Hepatocyte (in vitro differentiated cells): Measurements from ENCODE around the gene DEDD2. TPM values are rescaled to one million over a fixed set of nuclear protein-coding genes. Genes with fewer than 3 reads are reported as not detected.

Experiments used
- DNase-seq: peaks from one replicate; pipeline ENCODE4 v3.0.0-alpha.2; 2016; ENCODE audit warnings: low spot score
- H2AFZ ChIP-seq: fragments of 200-600 bp; sonication (generic); 2 replicates; pipeline ENCODE4 v1.6.0; 2016; ENCODE audit warnings: antibody characterized with exemption, mild to moderate bottlenecking
- H3K27ac ChIP-seq: fragments of 200-600 bp; sonication (generic); 2 replicates; pipeline ENCODE4 v1.5.1; 2016; ENCODE audit warnings: mild to moderate bottlenecking
- H3K27me3 ChIP-seq: fragments of 200-600 bp; sonication (generic); 2 replicates; pipeline ENCODE4 v1.6.1; 2016
- H3K36me3 ChIP-seq: fragments of 200-600 bp; sonication (generic); replicated peaks from 2 replicates; pipeline ENCODE4 v1.5.1; 2016; ENCODE audit warnings: low read depth; ENCODE audit not compliant: insufficient read depth
- H3K4me1 ChIP-seq: fragments of 200-600 bp; sonication (generic); 2 replicates; pipeline ENCODE4 v1.5.1; 2016; ENCODE audit warnings: mild to moderate bottlenecking, moderate library complexity; ENCODE audit not compliant: insufficient read depth
- H3K4me2 ChIP-seq: fragments of 200-600 bp; sonication (generic); 2 replicates; pipeline ENCODE4 v1.6.0; 2016
- H3K4me3 ChIP-seq: fragments of 200-600 bp; sonication (generic); 2 replicates; pipeline ENCODE4 v1.5.1; 2016; ENCODE audit warnings: mild to moderate bottlenecking
- H3K79me2 ChIP-seq: fragments of 200-600 bp; sonication (generic); 2 replicates; pipeline ENCODE4 v1.6.0; 2017; ENCODE audit warnings: mild to moderate bottlenecking
- H3K9me2 ChIP-seq: fragments of 200-600 bp; sonication (generic); replicated peaks from 2 replicates; pipeline ENCODE4 v1.6.0; 2017; ENCODE audit warnings: mild to moderate bottlenecking; ENCODE audit not compliant: insufficient read depth
- H3K9me3 ChIP-seq: fragments of 200-600 bp; sonication (generic); 2 replicates; pipeline ENCODE4 v1.5.1; 2016; ENCODE audit warnings: low read depth, mild to moderate bottlenecking
- H4K20me1 ChIP-seq: fragments of 200-600 bp; sonication (generic); 2 replicates; pipeline ENCODE4 v1.6.0; 2016; ENCODE audit warnings: mild to moderate bottlenecking; ENCODE audit not compliant: insufficient read depth, poor library complexity, severe bottlenecking
- EZH2 ChIP-seq: fragments of 200-600 bp; sonication (generic); IDR thresholded peaks from 2 replicates; pipeline ENCODE4 v1.6.1; 2016; ENCODE audit warnings: antibody characterized with exemption, mild to moderate bottlenecking, borderline replicate concordance
- EZH2phosphoT487 ChIP-seq: fragments of 200-600 bp; sonication (generic); IDR thresholded peaks from one replicate; pipeline ENCODE4 v1.6.1; 2018; ENCODE audit warnings: antibody characterized with exemption, mild to moderate bottlenecking, low read depth, moderate library complexity; ENCODE audit not compliant: unreplicated experiment, severe bottlenecking
- WGBS: methylation state at CpG from one replicate; pipeline ENCODE4 v1.1.6; 2016; ENCODE audit warnings: low lambda C conversion rate; ENCODE audit errors: missing lambda C conversion rate; 5-methylcytosine and 5-hydroxymethylcytosine counted together
- polyA plus RNA-seq: library from polyadenylated mRNA; unstranded; fragments of >200 nt; fragmentation: Nextera tagmentation; extraction: Ambion mirVana; gene quantifications from 2 replicates; pipeline ENCODE4 v1.2.1, GENCODE V29; 2016
- total RNA-seq: library from RNA; depleted of rRNA; stranded (reverse); fragments of >200 nt; gene quantifications from 2 replicates; pipeline ENCODE4 v1.2.3, GENCODE V29; 2014
- TF ChIP-seq, protein P1 (sequence below): fragments of 200-600 bp; sonication (generic); IDR thresholded peaks from 2 replicates; pipeline ENCODE4 v1.5.1; 2016; ENCODE audit warnings: antibody characterized with exemption, mild to moderate bottlenecking; ENCODE audit not compliant: poor library complexity

The DEDD2 gene
- total and polyA plus RNA-seq, 2 experiments from 2014 or later: 34.2 to 37.8 TPM

DNA sequence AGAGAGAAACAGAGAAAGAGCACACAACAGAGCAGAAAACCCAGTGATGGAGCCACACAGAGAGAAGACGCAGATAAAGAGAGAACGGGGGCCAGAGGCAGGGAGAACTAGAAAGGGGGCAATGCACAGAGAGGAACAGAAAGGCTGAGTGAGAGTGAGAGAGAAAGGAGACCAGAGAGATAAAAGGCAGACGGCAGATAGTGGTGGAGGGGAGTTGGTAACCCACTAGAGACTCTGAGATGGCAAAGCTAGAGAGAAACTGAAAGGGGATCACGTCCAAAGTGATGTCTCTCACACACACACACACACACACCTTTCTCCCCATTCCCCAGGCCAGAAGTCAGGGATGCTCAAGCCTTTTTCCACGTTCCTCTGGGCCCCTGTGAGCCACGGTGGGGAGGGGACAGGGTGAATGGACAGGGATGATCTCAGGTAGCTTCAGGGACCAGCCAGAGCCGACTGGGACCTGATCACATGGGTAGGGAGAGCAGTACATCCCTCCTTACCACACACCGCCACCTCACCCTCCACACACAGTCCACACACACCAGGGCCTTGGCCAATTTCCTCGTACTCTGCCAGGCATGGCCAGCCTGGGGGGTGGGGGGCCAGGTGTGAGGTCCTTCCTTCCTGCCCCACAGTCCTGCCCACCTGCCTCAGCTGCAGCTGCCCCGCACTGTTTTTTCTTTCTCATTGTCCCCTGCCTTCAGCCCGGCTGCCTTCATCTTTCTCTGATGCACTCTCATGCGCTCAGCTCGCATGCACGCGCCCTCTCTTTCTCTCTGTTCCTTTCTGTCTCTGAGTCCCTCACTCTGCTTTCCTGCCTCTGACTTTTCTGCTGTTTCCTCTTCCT, 62.8 kb downstream of the DEDD2 start:
- no peak overlapping the region for H2AFZ ChIP-seq
- no peaks in the 10 kb centered on the region for H3K4me1 ChIP-seq
- no peak for TF ChIP-seq EZH2
- TF ChIP-seq, protein P1, sequence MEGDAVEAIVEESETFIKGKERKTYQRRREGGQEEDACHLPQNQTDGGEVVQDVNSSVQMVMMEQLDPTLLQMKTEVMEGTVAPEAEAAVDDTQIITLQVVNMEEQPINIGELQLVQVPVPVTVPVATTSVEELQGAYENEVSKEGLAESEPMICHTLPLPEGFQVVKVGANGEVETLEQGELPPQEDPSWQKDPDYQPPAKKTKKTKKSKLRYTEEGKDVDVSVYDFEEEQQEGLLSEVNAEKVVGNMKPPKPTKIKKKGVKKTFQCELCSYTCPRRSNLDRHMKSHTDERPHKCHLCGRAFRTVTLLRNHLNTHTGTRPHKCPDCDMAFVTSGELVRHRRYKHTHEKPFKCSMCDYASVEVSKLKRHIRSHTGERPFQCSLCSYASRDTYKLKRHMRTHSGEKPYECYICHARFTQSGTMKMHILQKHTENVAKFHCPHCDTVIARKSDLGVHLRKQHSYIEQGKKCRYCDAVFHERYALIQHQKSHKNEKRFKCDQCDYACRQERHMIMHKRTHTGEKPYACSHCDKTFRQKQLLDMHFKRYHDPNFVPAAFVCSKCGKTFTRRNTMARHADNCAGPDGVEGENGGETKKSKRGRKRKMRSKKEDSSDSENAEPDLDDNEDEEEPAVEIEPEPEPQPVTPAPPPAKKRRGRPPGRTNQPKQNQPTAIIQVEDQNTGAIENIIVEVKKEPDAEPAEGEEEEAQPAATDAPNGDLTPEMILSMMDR: no peak
- no peak for TF ChIP-seq EZH2phosphoT487
- H3K9me3 ChIP-seq: no peaks in the 10 kb centered on the region
- H3K36me3 ChIP-seq: no peaks in the 10 kb centered on the region
- no peaks in the 10 kb centered on the region for H3K9me2 ChIP-seq
- no peaks in the 10 kb centered on the region for H3K79me2 ChIP-seq
- WGBS: 70% methylated on average over 14 of the region's 15 CpGs
- H3K27me3 ChIP-seq: peaks cover 44% of the 10 kb centered on the region
- no peak overlapping the region for H3K27ac ChIP-seq
- H3K4me2 ChIP-seq: no peak overlapping the region
- H4K20me1 ChIP-seq: no peaks in the 10 kb centered on the region
- H3K4me3 ChIP-seq: no peak overlapping the region
- DNase-seq: no peak

DNA sequence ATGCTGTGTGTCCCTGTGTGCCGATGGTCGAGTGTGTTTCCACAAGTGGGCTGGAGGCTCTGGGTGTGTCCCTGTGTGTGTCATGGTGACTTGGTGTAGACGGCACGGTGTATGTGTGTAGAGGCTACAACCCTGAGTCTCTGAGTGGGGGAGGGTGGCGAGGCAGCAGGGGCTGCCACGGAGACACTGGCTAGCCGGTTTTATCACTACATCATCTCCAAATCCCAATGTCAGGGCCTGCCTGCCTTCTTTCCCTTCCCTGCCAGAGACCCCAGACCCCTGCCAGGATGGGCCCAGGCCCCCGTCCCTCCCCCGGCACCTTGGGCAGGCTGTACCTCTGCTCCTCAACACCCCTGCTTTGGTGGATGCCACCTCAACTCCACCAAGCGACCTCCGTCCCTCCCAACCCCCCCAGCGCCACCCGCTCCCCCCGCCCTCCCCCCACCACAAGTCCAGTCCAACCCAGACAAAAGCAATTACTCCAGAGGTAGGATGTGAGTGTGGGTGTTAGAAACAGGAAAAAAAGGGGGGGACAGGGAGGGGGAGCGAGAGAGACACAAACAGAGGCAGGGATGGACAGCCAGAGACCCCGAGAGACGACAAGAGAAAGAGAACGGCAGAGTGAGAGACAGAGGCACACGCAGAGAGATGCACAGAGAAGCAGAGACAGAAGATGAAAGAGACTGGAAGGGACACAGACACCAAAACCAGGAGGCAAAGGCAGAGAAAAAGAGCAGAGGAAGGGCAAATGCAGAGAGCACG, 63.6 kb downstream of the DEDD2 start:
- Histone ChIP-seq H3K79me2 (no peaks in the 10 kb centered on the region), H3K4me2 (no peak overlapping the region), H3K27ac (no peak overlapping the region), H3K9me3 (no peaks in the 10 kb centered on the region), H3K27me3 (peaks cover 47% of the 10 kb centered on the region), H3K36me3 (no peaks in the 10 kb centered on the region), H2AFZ (no peak overlapping the region), H3K4me3 (no peak overlapping the region), H3K4me1 (no peaks in the 10 kb centered on the region), H3K9me2 (no peaks in the 10 kb centered on the region), H4K20me1 (no peaks in the 10 kb centered on the region)
- 61% methylated on average over 16 of the region's 20 CpGs for WGBS
- DNase-seq: no peak
- TF ChIP-seq EZH2phosphoT487 (no peak), EZH2 (no peak)
- TF ChIP-seq, protein P1: no peak

DNA sequence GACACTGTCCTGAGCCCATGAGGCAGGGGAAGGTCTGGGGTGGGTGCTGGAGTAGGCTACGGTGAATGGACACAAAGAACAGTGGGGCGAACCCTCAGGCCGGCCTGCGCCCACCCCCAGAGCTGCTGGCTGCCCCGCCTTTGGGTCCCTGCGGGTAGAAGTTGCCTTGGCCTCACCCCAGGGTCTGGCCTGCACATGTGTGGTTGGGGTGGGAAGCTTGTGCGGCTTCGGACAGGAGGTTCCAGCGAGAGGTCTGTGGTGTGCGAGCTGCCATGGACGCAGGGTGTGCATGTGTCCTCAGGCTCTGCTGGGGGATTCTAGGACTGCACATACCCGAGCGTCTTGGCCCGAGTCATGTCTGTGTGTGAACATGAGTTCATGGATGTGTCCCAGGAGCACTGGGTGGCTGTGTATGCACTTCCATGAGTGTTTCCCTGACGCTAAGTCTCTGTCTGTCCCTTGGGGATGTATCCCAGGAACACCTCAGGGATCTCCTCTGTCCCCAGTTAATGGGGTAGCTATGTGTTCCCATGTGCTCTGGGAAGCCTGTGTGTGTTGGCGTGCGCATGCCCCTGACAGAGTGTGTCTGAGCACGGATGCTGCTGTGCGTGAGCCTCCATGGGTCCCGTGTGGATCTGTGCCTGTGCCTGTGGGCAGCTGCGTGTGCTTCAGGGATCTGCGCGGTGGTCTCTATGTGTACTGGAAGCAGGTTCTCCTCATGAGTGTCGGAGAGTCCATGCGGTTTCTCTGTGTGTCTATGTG, 64.4 kb downstream of the DEDD2 start:
- H3K9me3 ChIP-seq: no peaks in the 10 kb centered on the region
- H3K27ac ChIP-seq: no peak overlapping the region
- no peaks in the 10 kb centered on the region for H3K9me2 ChIP-seq
- WGBS: 88% methylated on average over 25 of the region's 25 CpGs
- H3K4me2 ChIP-seq: no peak overlapping the region
- H4K20me1 ChIP-seq: no peaks in the 10 kb centered on the region
- TF ChIP-seq EZH2phosphoT487 (no peak), EZH2 (no peak)
- TF ChIP-seq, protein P1: no peak
- H3K79me2 ChIP-seq: no peaks in the 10 kb centered on the region
- H2AFZ ChIP-seq: no peak overlapping the region
- peaks cover 49% of the 10 kb centered on the region for H3K27me3 ChIP-seq
- H3K36me3 ChIP-seq: no peaks in the 10 kb centered on the region
- DNase-seq: no peak
- no peaks in the 10 kb centered on the region for H3K4me1 ChIP-seq
- no peak overlapping the region for H3K4me3 ChIP-seq
